Osteoblast (primary cell): ENCODE results near the gene PRCC. TPM values are rescaled to one million over a fixed set of nuclear protein-coding genes. Genes with fewer than 3 reads are reported as not detected.
A peak's percentile ranks its signal among the peaks of the same experiment; 100 is the strongest.

ENCODE experiments used
- DNase-seq: peaks from one replicate; pipeline ENCODE4 v3.0.0; 2011; ENCODE audit warnings: low spot score, mixed read lengths; ENCODE audit not compliant: insufficient read length; ENCODE audit errors: missing footprints
- H2AFZ ChIP-seq: 2 replicates; pipeline ENCODE4 v1.6.0; 2011; ENCODE audit warnings: mild to moderate bottlenecking, low read length
- H3K27ac ChIP-seq: 2 replicates; pipeline ENCODE4 v1.5.1; 2011; ENCODE audit warnings: mild to moderate bottlenecking, low read depth, low read length, moderate library complexity
- H3K27me3 ChIP-seq: 2 replicates; pipeline ENCODE4 v1.6.0; 2012; ENCODE audit warnings: mild to moderate bottlenecking, control low read depth, inconsistent platforms, low read length, moderate library complexity; ENCODE audit not compliant: insufficient read depth
- H3K36me3 ChIP-seq: 2 replicates; pipeline ENCODE4 v1.5.1; 2011; ENCODE audit warnings: mild to moderate bottlenecking, low read length, control low read depth, moderate library complexity; ENCODE audit not compliant: insufficient read depth
- H3K4me1 ChIP-seq: 2 replicates; pipeline ENCODE4 v1.5.1; 2011; ENCODE audit warnings: mild to moderate bottlenecking, low read length, control low read depth, moderate library complexity; ENCODE audit not compliant: insufficient read depth
- H3K4me2 ChIP-seq: 2 replicates; pipeline ENCODE4 v1.6.0; 2011; ENCODE audit warnings: mild to moderate bottlenecking, low read length; ENCODE audit not compliant: insufficient read depth
- H3K4me3 ChIP-seq: fragments of 200-600 bp; sonication (generic); 3 replicates; pipeline ENCODE4 v1.5.1; 2012; ENCODE audit warnings: mild to moderate bottlenecking, low read length, inconsistent platforms; ENCODE audit not compliant: insufficient read depth
- H3K79me2 ChIP-seq: 2 replicates; pipeline ENCODE4 v1.6.0; 2012; ENCODE audit warnings: mild to moderate bottlenecking, low read length, control low read depth, inconsistent platforms; ENCODE audit not compliant: insufficient read depth
- H3K9me3 ChIP-seq: 2 replicates; pipeline ENCODE4 v1.5.1; 2011; ENCODE audit warnings: low read depth, low read length, control low read depth
- H4K20me1 ChIP-seq: 2 replicates; pipeline ENCODE4 v1.6.0; 2012; ENCODE audit warnings: mild to moderate bottlenecking, low read length, control low read depth; ENCODE audit not compliant: insufficient read depth
- total RNA-seq: library from RNA; depleted of rRNA; stranded (reverse); fragments of >200 nt; gene quantifications from 2 replicates; pipeline ENCODE4 v1.2.3, GENCODE V29; 2012
- TF ChIP-seq, protein P1 (sequence below): IDR thresholded peaks from 2 replicates; pipeline ENCODE4 v1.5.1; 2011; ENCODE audit warnings: mild to moderate bottlenecking, low read depth, low read length, moderate library complexity; ENCODE audit errors: extremely low read depth

PRCC gene
- total RNA-seq, 1 donor = 22.8 TPM

- TF ChIP-seq, protein P1, sequence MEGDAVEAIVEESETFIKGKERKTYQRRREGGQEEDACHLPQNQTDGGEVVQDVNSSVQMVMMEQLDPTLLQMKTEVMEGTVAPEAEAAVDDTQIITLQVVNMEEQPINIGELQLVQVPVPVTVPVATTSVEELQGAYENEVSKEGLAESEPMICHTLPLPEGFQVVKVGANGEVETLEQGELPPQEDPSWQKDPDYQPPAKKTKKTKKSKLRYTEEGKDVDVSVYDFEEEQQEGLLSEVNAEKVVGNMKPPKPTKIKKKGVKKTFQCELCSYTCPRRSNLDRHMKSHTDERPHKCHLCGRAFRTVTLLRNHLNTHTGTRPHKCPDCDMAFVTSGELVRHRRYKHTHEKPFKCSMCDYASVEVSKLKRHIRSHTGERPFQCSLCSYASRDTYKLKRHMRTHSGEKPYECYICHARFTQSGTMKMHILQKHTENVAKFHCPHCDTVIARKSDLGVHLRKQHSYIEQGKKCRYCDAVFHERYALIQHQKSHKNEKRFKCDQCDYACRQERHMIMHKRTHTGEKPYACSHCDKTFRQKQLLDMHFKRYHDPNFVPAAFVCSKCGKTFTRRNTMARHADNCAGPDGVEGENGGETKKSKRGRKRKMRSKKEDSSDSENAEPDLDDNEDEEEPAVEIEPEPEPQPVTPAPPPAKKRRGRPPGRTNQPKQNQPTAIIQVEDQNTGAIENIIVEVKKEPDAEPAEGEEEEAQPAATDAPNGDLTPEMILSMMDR = no peak
- Histone ChIP-seq H3K27me3 (no peaks in the 10 kb centered on the region), H3K4me2 (peak overlapping the region; percentile 93), H3K36me3 (peaks cover 27% of the 10 kb centered on the region), H3K79me2 (peaks cover 89% of the 10 kb centered on the region), H3K4me1 (peaks cover 52% of the 10 kb centered on the region), H3K9me3 (no peaks in the 10 kb centered on the region), H2AFZ (no peak overlapping the region), H4K20me1 (no peaks in the 10 kb centered on the region), H3K27ac (peak overlapping the region; percentile 88), H3K4me3 (peak overlapping the region; percentile 85)
- no peak for DNase-seq
Measured at GRCh38 chr1:156747742-156748669, 19.3 kb upstream of the PRCC start.

DNA sequence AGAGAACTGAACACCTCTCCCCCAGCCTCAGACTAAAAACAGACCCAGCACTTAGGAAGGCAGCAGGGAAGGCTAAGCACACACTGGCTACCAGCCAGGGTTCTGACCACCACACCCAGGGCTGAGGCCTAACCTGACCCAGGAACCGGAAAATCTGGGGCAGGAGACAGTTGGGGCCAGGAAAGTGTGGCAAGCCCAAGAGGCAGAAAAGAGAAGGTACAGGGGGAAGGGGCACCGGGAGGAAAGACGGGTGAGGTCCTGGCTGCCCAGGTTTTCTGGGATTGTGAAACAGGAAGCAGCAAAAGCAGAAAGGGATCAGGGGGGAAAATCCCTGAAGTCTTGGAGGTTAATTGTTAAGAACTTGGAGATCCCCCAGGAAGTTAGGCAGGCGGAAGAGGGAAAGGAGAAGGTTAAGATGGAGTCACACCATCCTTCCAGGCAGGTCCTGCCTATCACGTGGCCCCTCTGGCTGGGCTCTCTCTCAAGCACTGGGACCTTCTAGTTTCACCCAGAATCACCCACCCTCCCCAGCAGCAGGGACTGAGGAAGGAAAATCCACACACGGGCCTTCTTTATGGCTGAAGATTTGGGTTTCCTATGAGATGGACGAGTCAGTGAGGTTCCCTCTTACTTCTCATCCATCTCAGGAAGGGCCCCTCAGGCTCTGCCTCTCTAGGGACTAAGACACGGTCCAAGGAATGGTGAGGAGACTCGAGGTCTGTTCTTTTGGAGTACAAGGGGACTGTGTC, 18.5 kb upstream of the PRCC start:
- TF ChIP-seq, protein P1 = no peak
- Histone ChIP-seq H3K4me3 (peak overlapping the region; percentile 85), H3K9me3 (no peaks in the 10 kb centered on the region), H3K27ac (peak overlapping the region; percentile 88), H3K36me3 (peaks cover 18% of the 10 kb centered on the region), H3K79me2 (peaks cover 84% of the 10 kb centered on the region), H3K4me1 (peaks cover 54% of the 10 kb centered on the region), H3K27me3 (no peaks in the 10 kb centered on the region), H4K20me1 (no peaks in the 10 kb centered on the region), H2AFZ (no peak overlapping the region), H3K4me2 (peak overlapping the region; percentile 93)
- DNase-seq = peak; percentile 86

GRCh38 chr1:156749419-156750118, 17.8 kb upstream of the PRCC start:
- Histone ChIP-seq H3K4me3 (peak overlapping the region; percentile 85), H3K4me1 (peaks cover 54% of the 10 kb centered on the region), H3K27me3 (no peaks in the 10 kb centered on the region), H3K4me2 (peak overlapping the region; percentile 93), H4K20me1 (no peaks in the 10 kb centered on the region), H3K79me2 (peaks cover 78% of the 10 kb centered on the region), H3K36me3 (peaks cover 14% of the 10 kb centered on the region), H2AFZ (peak overlapping the region; percentile 14), H3K27ac (peak overlapping the region; percentile 88), H3K9me3 (no peaks in the 10 kb centered on the region)
- TF ChIP-seq, protein P1 = no peak
- DNase-seq = no peak
